GM19372 (cell line): Measurements from ENCODE around the gene FHIT.

ENCODE experiments used
- ATAC-seq: cut with Tn5 transposase; IDR thresholded peaks from one replicate; pipeline ENCODE4 v1.9.1; 2021; ENCODE audit warnings: mild to moderate bottlenecking, low read depth, moderate library complexity; ENCODE audit not compliant: unreplicated experiment

The FHIT gene

DNA sequence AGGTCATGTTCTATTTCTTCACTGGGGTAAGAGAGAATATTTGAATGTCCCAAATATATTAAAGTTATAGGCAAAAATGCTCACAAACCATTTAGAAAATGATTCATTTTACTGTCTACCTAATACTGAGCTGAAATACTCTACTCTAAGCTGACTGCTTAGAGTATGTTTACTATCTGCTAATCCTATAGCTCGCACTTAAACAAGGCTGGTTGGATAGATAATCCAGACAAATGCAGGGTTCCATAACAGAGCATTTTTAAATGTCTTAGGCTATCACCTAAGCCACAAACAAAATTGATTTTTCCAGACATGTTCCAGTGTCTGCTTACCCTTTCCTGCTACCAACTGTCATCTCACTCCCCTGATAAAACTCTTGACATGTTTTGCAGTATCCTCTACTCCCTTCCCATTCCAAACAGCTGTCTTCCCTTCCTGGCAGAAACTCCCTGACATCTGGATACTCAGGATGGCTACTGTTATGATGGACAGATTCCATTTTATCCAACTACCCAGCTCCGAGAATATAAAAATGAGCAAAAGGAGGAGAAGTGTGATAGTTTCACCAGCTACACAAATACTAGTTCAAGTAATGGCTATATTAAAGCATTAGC, 1034.7 kb downstream of the FHIT start:
- ATAC-seq = no peak

GRCh38 chr3:60215946-60216345, 1035.3 kb downstream of the FHIT start:
- no peak for ATAC-seq

DNA sequence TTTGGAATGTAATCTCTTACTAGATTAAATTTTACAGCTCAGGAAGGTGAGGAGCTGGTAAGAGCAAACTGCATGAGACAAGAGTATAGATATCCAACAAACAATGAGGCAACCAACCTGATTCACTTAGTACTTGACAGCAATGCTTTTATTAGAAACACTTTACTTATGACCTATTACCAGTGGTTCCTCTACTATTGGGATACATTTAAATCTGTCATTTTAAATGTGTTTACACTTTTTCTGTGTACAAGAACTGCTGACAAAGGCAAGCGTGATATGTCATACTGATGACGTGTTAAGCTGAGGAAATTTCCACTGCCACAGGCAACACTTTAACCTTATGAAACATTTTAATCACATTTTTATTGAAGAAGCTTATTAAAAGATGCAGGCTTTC, 1043.3 kb downstream of the FHIT start:
- no peak for ATAC-seq

GRCh38 chr3:60206206-60206605, 1045.0 kb downstream of the FHIT start:
- ATAC-seq = no peak

DNA sequence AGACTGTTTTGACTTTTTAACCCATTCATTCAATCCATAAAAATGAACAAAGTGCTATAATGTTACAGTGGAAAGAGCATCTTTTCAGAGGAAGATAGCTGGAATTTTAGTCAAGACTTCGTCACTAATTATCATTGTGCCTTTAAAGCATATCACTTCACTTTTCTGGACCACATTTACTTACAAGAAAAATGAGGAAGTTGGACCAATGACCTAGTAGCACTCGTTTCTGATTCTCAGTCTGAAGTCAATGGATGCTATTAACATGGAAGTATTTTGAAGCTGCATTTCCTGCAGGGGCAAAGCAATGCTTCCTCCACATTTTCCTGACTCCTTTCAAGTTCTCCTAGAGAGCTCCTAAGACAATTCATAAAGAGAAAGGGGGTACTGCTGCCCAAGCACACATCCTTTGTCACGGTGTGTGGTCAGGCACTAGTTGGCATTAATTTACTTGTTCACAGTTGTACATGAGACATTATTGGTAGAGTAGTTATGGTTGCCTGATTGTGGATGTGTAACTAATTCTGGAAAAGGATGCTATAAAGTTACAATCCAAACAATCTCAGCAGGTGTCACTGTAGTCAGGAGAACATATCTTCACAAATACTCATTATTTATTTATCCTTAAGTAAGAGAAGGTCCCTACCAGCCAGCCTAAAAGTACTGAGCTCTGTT, 1049.1 kb downstream of the FHIT start:
- ATAC-seq = no peak

GRCh38 chr3:60199306-60199705, 1051.9 kb downstream of the FHIT start:
- ATAC-seq = no peak

- no peak for ATAC-seq
Observed at GRCh38 chr3:60198179-60198720, 1053.0 kb downstream of the FHIT start.

- ATAC-seq = no peak
Observed at GRCh38 chr3:60192297-60193114, 1058.7 kb downstream of the FHIT start.

- no peak for ATAC-seq
Observed at GRCh38 chr3:60190073-60190472, 1061.2 kb downstream of the FHIT start.

GRCh38 chr3:60189304-60189703, 1061.9 kb downstream of the FHIT start:
- no peak for ATAC-seq

GRCh38 chr3:60188803-60189202, 1062.4 kb downstream of the FHIT start:
- ATAC-seq = no peak

GRCh38 chr3:60187343-60187742, 1063.9 kb downstream of the FHIT start:
- ATAC-seq = no peak

DNA sequence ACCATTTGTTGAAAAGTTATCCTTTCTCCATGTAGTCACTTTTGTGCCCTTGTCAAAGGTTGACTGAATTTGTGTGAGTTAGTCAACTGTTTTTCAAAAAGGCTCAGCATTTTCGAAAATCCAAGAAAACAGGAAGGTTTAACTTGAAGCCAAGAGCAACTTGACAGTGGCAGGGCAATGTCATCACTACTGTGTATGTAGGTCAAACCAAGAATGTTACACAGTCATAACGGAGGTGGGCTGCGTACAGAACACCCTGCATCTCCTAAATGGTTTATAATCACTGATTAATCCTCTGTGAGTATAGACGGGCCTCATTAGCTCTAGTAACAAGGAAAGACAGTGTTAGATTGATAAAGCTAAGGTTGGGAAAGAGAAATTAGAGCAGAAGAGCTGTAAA, 1064.9 kb downstream of the FHIT start:
- ATAC-seq = no peak

GRCh38 chr3:60185161-60185560, 1066.1 kb downstream of the FHIT start:
- no peak for ATAC-seq

- ATAC-seq = no peak
Observed at GRCh38 chr3:60182697-60183096, 1068.6 kb downstream of the FHIT start.

GRCh38 chr3:60178931-60179653, 1072.2 kb downstream of the FHIT start:
- ATAC-seq = no peak

DNA sequence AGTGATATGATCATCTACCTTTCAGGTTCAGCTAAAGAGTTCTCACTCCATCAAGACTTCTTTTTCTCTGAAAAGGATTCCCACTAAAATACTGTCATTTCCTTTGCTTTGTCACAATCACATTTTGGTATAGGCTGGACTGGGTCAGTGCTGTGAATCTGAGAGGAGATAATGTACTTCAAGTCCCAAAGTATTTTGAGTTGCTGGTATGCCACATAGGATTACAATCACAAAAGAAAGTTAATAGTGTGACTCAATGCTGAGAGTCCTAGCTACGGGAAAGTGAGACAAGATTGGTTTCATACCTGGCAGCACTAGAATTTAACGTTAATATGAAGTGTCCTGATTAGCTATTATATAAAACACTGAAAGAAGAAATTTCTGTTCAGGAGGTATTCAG, 1073.5 kb downstream of the FHIT start:
- no peak for ATAC-seq

GRCh38 chr3:60176614-60177013, 1074.6 kb downstream of the FHIT start:
- ATAC-seq = no peak

DNA sequence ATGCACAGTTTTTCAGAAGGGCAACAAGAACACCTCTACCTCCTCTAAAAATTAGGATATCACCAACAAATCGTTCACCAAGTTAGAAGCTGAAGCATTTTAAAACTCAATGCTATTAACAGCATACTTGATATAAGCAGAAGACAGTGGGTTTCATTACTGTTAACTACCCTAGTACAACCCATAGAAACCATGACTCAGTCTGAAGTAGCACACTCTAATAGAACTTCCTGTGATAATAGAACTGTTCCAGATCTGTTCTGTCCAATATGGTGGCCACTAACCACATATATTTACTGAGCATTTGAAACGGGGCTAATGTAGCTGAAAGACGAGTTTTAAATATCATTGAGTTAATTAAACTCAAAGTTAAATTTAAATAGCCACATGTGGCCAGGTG, 1075.6 kb downstream of the FHIT start:
- no peak for ATAC-seq

DNA sequence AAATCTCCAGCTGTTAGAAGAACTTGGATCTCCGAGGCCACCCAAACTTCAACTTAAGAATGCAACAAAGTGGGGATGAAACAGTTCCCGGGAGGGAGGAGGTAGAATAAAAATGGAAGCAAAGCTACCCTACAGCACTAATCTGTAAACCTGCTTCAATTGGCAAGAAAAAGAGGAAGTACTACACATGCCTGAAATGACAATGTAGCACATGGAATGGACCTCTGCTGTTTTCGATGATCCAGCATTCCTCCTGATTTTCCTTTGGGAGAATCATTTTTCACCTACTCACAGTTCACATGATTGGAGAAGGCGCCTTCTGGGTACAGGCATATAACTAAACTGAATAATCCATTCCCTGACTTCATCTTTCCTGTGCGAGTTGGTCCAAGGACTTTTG, 1081.5 kb downstream of the FHIT start:
- no peak for ATAC-seq

- ATAC-seq = no peak
Observed at GRCh38 chr3:60167186-60167585, 1084.1 kb downstream of the FHIT start.
